Measurements from ENCODE around the gene DOC2B.
"Not testable (repeated sequence)": the region's sequence is repeated elsewhere in the genome, so short reads cannot be mapped to it uniquely, and the experiment has no call there.

Gene DOC2B

GRCh38 chr17:187130-187529 is 5.7 kb upstream of the DOC2B start:
- no peak for DNase-seq

- no peak for DNase-seq
Measured at GRCh38 chr17:185445-186138, 4.1 kb upstream of the DOC2B start.

DNA sequence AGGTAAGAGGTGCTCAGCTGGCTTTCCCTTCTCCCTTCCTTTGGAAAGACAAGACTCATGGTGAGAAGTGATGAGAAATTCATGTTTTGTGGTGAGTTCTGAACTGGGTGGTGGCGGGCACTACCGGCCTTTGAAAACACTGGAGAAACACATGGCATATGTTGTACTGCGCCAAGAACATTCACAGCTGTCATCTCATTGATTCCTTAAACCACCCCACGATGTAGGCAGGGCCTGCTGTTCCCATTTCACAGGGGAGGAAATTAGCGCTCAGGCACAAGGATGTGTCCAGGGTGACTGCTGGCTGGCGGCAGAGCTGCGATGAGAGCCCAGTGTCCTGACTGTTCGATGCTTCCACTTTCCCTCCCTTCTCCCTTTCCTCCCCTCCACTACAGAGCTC is 1.6 kb upstream of the DOC2B start:
- no peak for DNase-seq

DNA sequence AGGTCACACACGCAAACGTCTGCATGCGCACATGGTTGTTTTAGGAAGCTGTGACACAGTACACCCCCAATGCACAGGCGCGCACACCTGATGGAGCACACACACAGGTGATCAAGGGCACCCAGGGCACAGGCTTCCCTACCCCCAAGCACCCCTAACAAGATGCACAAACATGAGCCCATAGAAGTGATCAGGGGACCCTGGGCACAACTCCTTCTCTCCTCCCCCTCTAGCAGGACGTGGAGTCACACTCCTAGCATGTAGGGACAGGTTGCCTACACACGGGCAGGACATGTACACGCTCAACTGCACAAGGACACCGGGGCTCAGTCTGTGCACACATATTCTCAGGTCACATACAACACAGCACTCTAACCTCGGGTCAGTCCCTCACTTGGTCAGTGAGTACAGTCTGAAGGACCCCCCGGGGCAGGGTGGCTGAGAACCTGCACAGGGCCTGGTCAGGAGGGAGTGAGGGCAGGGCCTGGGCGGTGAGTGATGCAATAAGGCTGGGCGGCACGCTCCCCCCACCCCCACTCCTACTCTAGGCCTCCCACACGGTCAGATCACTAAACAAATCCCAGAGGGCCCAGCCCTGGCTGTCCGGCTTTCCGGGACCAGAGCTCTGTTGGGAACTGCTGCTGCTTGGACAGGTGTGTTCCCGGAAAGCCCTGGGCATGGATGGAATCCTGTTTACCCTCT is 751 bp upstream of the DOC2B start:
- no peak for DNase-seq

DNA sequence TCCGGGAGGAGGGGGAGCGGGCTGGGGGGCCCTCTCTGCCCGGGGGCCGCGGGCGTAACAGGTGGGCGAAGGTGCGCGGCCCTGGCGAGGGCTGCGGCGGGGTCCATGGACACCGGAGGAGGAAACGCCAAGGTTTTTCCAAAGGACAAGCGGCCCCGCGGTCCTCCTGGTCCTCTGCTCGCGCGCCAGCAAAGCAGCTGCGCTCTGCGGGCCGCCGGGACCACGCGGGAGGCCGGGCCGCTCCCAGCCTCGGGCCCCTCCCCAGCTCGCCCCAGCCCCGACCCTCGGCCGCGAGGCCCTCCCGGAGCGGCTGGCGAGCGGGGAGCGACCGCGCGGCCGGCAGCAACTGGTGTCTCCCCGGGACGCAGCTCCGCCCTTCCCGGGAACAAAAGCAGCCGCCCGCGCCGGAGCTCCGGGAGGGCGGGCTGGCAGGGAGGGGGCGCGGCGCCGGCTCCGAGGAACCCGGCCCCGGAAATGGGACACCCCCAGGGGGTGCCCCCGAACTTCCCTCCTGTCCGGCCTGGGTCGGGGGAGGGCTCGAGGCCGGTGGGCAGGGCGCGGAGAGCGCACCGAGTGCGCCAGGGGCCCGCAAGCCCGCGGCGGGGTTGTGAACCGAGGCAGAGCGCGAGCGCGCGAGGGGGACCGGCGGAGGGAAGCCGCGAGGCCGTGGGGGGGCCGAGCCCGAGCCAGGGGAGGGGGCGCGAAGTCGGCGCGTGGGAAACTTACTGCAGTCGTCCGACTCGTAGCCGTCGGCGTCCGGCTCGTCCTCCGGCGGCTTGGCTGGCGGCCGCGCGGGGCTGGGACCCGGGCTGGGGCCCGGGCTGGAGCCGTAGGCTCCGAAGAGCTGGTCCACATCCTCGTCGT is 837 bp downstream of the DOC2B start:
- no peak for DNase-seq

GRCh38 chr17:179781-180380 is 1.6 kb downstream of the DOC2B start:
- no peak for DNase-seq

DNA sequence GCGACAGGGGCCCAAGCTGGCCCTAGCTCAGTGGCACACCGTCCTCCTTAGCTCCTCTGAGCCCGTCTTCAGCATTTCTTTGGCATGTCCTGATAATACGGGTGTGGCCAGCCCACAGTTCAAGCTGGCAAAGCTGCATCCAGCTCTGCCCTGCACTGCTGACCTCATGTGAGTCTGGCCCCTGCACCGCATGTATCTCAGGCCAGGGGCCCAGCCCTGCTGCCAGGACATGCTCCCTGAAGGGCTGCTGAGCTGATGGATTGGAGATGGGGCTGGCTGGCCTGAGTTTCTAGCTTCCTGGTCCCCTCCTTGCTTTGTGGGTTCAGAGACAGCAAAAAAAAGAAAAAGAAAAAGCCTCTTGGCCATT is 2.4 kb downstream of the DOC2B start:
- no peak for DNase-seq

DNA sequence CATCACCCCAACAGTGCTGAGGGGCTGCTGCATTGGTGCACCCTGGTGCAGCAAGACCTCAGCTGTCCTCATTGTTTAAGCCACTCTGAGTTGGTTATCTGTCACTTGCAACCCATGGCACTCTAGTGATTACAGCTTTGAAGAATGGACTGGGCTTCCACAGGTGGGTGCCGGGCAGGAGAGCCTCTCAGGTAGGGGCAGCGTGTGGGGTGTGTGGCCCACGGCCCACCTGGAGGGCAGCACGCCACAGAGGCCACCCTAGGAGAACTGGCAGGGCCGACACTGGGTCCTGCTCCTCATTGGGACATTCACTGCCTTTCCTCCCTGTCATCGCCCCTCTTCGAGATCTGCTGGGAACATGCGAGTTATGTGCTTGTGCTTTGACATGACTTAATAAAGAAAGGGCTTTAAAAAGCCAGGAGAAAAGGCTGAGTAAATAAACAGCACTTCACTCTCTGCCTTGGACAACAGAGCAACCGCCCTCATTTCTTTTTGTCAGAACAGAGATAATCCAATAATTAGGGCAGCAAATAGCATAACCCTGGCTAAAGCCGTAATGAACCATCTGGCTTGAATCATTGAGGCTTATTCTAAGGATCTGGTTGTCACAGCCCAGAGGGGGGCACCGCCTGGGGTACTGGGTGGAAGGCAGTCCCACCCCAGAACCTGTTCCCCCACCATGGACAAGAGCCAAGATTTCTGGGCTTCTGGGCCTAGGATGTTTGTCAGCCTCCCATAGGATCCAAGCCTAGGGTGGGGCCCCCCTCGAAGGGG is 3.0 kb downstream of the DOC2B start:
- no peak for DNase-seq

- no peak for DNase-seq
Measured at GRCh38 chr17:177762-178161, 3.7 kb downstream of the DOC2B start.

- DNase-seq: no peak
Measured at GRCh38 chr17:177155-177554, 4.3 kb downstream of the DOC2B start.

DNA sequence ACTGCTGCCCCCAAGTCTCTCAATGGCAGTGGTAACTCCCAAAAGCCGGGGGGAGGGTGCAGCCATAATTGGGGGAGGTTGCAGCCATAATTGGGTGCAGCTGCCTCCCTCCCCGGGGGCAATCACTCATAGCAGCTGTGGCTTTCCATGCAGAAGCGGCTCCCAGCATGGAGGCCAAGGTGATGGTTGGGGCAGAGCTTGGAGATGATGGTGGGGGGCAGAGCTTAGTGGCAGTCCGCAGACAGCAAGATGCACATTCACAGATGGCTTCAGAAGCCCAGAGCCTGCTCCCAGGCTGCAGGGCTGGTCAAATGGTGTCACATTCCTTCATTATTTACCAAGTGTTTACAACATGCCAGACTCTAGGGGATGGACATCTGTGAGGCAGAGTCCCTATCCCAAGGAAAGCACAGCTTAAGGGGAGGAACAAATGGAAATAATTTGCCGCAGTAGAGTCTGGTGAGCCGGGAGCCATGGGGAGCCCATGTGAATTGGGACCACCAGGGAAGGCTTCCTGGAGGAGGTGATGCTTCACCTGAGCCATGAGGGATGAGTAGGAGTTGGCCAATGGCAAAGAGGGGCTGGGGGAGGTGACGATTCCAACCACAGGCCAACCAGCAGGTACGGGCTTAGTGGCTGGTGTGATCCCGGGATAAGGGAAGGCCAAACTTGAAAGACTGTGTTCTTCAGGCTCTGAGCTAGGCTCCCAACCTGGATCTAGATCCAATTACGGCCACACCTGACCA is 8.1 kb downstream of the DOC2B start:
- DNase-seq: no peak

DNA sequence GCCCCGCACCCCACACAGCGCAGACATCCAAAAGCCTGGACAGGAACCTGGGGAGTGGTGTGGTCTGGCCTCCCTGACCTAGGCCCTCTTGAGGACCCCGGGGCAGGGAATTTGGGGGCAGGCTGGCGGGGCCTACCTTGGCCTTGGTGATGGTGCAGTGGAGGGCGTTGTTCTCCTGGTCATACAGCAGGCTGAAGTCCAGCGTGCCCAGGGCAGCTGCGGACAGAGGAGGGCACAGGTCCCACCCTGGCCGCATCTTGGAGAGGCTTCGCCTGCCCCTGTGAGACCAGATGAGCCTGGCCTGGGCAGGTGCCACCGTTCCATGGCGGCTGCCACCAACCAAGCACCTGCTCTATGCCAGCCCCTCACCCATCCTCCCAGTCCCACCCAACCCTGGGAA is 9.0 kb downstream of the DOC2B start:
- no peak for DNase-seq

DNA sequence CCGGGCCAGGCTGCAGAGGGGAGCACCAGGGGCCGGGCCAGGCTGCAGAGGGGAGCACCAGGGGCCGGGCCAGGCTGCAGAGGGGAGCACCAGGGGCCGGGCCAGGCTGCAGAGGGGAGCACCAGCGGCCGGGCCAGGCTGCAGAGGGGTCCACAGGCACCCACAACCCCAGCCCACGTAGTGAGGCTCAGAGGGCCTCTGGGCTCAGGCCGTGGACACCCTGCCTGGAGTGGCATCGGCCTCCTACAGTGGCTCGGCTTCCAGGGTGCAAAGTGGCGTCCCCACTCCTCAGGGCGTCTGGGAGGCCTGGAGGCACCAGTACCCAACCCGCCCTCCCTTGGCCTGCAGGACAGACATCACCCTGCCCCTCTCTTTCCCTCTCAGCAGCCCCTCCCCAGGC is 9.6 kb downstream of the DOC2B start:
- no peak for DNase-seq

- no peak for DNase-seq
Measured at GRCh38 chr17:170130-170670, 11.2 kb downstream of the DOC2B start.

DNA sequence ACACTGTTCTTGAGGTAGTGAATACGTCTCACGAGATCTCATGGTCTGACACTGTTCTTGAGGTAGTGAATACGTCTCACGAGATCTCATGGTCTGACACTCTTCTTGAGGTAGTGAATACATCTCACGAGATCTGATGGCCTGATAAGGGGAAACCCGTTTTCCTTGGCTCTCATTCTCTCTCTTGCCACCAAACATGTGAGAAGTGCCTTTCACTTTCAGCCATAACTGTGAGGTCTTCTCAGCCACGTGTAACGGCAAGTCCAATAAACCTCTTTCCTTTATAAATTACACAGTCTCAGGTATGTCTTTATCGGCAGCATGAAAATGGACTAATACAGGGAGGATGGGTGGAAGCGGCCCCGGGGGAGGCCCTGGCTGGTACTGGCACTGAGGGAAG is 12.8 kb downstream of the DOC2B start:
- not testable (repeated sequence) for DNase-seq

- DNase-seq: no peak
Measured at GRCh38 chr17:165939-166338, 15.5 kb downstream of the DOC2B start.

DNA sequence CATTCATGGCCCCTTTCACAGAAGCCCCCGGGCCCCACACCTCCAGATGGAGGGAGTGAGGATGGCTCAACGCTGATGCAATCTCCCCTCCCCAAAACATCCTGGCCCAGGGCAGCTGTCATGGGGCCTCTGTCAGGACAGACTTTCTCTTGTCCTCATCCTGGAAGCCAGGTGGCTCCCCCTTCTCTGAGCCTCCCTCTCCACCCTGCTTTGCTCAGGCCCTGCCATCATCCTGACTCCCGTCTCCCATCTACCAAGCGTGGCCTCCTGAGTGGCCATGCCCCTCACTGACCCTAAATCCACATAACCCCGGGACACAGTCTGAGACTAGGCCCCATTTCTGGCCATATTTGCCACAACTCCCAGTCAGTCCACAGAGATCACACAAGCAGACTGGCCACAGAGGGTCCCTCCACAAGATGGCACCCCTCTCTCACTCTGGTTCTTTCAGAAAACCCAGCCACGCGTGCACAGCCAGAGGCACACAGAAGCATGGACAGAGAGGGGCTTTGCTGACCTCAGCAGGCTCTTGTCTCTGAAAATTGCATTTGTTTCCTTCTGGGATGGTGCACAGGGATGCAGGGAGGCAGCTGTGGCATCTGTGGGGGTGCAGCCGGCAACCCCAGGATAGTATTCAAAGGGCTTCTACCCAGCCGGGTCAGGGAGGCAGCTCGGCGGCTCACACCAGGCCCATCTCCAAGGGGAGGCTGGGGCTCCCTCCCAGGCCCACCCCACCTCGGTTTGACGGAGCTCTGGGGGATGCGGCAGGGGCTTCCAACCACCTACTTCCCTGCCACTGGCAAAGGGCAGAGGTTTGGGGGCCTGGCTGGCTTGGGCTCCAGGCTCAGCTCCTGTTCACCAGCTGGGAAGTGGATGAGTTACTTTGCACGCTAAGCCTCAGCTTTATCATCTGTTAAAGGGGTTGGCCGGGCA is 16.9 kb downstream of the DOC2B start:
- peak; percentile 7 to 38 for DNase-seq

DNA sequence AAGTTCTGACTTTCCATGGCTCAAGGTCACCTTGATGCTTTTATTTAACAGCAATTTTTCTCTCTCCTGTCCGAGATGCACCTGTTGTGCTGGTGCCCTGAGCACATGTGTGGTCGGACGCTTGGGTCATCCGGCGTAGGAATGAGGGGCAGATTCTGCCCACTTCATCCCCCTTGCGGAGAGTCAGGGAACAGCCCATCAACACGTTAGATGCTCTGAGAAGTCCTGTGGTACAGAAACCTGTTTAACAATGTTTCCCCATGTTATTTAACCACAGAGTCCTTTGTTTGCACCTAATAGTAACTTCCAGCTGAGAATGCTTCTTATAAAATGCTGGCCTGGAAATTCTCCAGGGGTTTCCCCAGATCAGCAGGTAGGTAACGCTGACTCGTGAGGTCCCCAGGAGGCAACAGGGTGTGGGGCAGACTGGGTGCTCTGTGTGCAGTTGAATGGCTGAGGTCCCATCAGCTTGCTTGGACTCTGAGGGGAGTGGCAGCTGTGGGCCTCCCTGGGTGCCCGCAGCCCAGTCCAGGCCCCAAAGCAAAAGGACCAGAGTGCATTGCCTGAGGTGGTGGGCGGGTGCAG is 17.8 kb downstream of the DOC2B start:
- no peak for DNase-seq

DNA sequence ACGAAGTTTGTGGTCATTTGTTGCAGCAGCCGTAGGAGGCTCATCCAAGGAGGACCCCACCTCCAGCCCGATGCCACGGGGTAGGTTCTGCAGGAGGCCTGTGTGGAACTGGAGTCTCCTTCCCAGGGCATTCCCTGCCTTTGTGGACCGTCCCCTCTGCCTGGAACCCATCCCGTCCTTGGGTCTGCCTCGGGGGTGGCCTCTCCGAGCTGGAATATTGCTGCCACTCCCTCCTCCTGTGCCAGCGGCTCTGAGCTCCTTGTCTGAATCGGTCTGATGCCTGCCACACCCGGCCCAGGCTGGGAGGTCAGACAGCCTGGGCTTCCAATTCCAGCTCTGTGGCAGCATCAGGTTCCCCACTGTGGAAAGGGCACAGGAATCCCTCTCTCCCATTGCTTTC is 18.8 kb downstream of the DOC2B start:
- no peak for DNase-seq

GRCh38 chr17:161481-161880 is 20.0 kb downstream of the DOC2B start:
- no peak for DNase-seq
